ENCODE measurements around the gene MAPKAPK2. TPM values are rescaled to one million over a fixed set of nuclear protein-coding genes. Genes with fewer than 3 reads are reported as not detected.

The MAPKAPK2 gene
- total and polyA plus RNA-seq, 2 donors: 36.4 to 72.3 TPM

- Histone ChIP-seq H3K36me3 (ENCODE audit: control insufficient read depth in 2 of 2, insufficient read depth in 2 of 2, low read length in 1 of 2) (peaks cover 0 to 1% of the 10 kb centered on the region in 2 donors), H3K27me3 (ENCODE audit: control insufficient read depth in 2 of 2, insufficient read depth in 1 of 2, low read length in 1 of 2) (peaks cover 0 to 2% of the 10 kb centered on the region in 2 donors), H3K4me1 (ENCODE audit: control insufficient read depth in 2 of 2, insufficient read depth in 2 of 2, low read length in 2 of 2) (peaks cover 21 to 37% of the 10 kb centered on the region in 2 donors), H3K4me3 (ENCODE audit: low read length in 2 of 2) (peak overlapping the region in 1 of 2 donors; percentile 95), H3K27ac (ENCODE audit: low read depth in 1 of 2, low read length in 1 of 2) (no peak overlapping the region), H3K9me3 (ENCODE audit: control insufficient read depth in 2 of 2, insufficient read depth in 1 of 2, low read length in 1 of 2) (peaks cover 0 to 2% of the 10 kb centered on the region in 2 donors)
- DNase-seq (ENCODE audit: low read depth in 6 of 9, low spot score in 9 of 9): no peak
- WGBS: 77% methylated on average over 8 of the region's 8 CpGs
These were observed 702 bp upstream of the MAPKAPK2 start for GRCh38 chr1:206684003-206684402.

- peaks cover 20 to 33% of the 10 kb centered on the region in 2 donors for H3K4me1 ChIP-seq (ENCODE audit: control insufficient read depth in 2 of 2, insufficient read depth in 2 of 2, low read length in 2 of 2)
- peaks cover 0 to 2% of the 10 kb centered on the region in 2 donors for H3K27me3 ChIP-seq (ENCODE audit: control insufficient read depth in 2 of 2, insufficient read depth in 1 of 2, low read length in 1 of 2)
- H3K36me3 ChIP-seq (ENCODE audit: control insufficient read depth in 2 of 2, insufficient read depth in 2 of 2, low read length in 1 of 2): peaks cover 3 to 7% of the 10 kb centered on the region in 2 donors
- H3K9me3 ChIP-seq (ENCODE audit: control insufficient read depth in 2 of 2, insufficient read depth in 1 of 2, low read length in 1 of 2): peaks cover 0 to 2% of the 10 kb centered on the region in 2 donors
- peak overlapping the region; percentile 74 to 95 for H3K4me3 ChIP-seq (ENCODE audit: low read length in 2 of 2)
- peak overlapping the region; percentile 67 to 92 for H3K27ac ChIP-seq (ENCODE audit: low read depth in 1 of 2, low read length in 1 of 2)
- under 1% methylated on average over 48 of the region's 48 CpGs for WGBS
- DNase-seq (ENCODE audit: low read depth in 6 of 9, low spot score in 9 of 9): peak in 2 of 9 donors; percentile 25 to 45
These were observed 646 bp downstream of the MAPKAPK2 start for GRCh38 chr1:206685334-206685768.

- Histone ChIP-seq H3K9me3 (ENCODE audit: control insufficient read depth in 2 of 2, insufficient read depth in 1 of 2, low read length in 1 of 2) (peaks cover 0 to 2% of the 10 kb centered on the region in 2 donors), H3K27me3 (ENCODE audit: control insufficient read depth in 2 of 2, insufficient read depth in 1 of 2, low read length in 1 of 2) (peaks cover 0 to 2% of the 10 kb centered on the region in 2 donors), H3K36me3 (ENCODE audit: control insufficient read depth in 2 of 2, insufficient read depth in 2 of 2, low read length in 1 of 2) (peaks cover 3 to 9% of the 10 kb centered on the region in 2 donors), H3K27ac (ENCODE audit: low read depth in 1 of 2, low read length in 1 of 2) (peak overlapping the region; percentile 67 to 92), H3K4me1 (ENCODE audit: control insufficient read depth in 2 of 2, insufficient read depth in 2 of 2, low read length in 2 of 2) (peaks cover 20 to 33% of the 10 kb centered on the region in 2 donors), H3K4me3 (ENCODE audit: low read length in 2 of 2) (peak overlapping the region; percentile 74 to 95)
- under 1% methylated on average over 48 of the region's 48 CpGs for WGBS
- peak in 2 of 9 donors; percentile 28 to 52 for DNase-seq (ENCODE audit: low read depth in 6 of 9, low spot score in 9 of 9)
These were observed 1.2 kb downstream of the MAPKAPK2 start for GRCh38 chr1:206685769-206686477.

- peak in 3 of 9 donors; percentile 26 to 68 (median 40) for DNase-seq (ENCODE audit: low read depth in 6 of 9, low spot score in 9 of 9)
- peak overlapping the region; percentile 74 to 95 for H3K4me3 ChIP-seq (ENCODE audit: low read length in 2 of 2)
- peak overlapping the region; percentile 67 to 92 for H3K27ac ChIP-seq (ENCODE audit: low read depth in 1 of 2, low read length in 1 of 2)
- H3K4me1 ChIP-seq (ENCODE audit: control insufficient read depth in 2 of 2, insufficient read depth in 2 of 2, low read length in 2 of 2): peaks cover 20 to 36% of the 10 kb centered on the region in 2 donors
- peaks cover 3 to 12% of the 10 kb centered on the region in 2 donors for H3K36me3 ChIP-seq (ENCODE audit: control insufficient read depth in 2 of 2, insufficient read depth in 2 of 2, low read length in 1 of 2)
- H3K9me3 ChIP-seq (ENCODE audit: control insufficient read depth in 2 of 2, insufficient read depth in 1 of 2, low read length in 1 of 2): peaks cover 0 to 2% of the 10 kb centered on the region in 2 donors
- WGBS: 3% methylated on average over 8 of the region's 8 CpGs
- H3K27me3 ChIP-seq (ENCODE audit: control insufficient read depth in 2 of 2, insufficient read depth in 1 of 2, low read length in 1 of 2): peaks cover 0 to 2% of the 10 kb centered on the region in 2 donors
These were observed 2.0 kb downstream of the MAPKAPK2 start for GRCh38 chr1:206686478-206687249.

GRCh38 chr1:206687251-206687914 is 2.7 kb downstream of the MAPKAPK2 start:
- Histone ChIP-seq H3K27ac (ENCODE audit: low read depth in 1 of 2, low read length in 1 of 2) (peak overlapping the region in 1 of 2 donors; percentile 67), H3K4me3 (ENCODE audit: low read length in 2 of 2) (peak overlapping the region; percentile 74 to 95), H3K4me1 (ENCODE audit: control insufficient read depth in 2 of 2, insufficient read depth in 2 of 2, low read length in 2 of 2) (peaks cover 22 to 43% of the 10 kb centered on the region in 2 donors), H3K27me3 (ENCODE audit: control insufficient read depth in 2 of 2, insufficient read depth in 1 of 2, low read length in 1 of 2) (peaks cover 0 to 2% of the 10 kb centered on the region in 2 donors), H3K36me3 (ENCODE audit: control insufficient read depth in 2 of 2, insufficient read depth in 2 of 2, low read length in 1 of 2) (peaks cover 3 to 12% of the 10 kb centered on the region in 2 donors), H3K9me3 (ENCODE audit: control insufficient read depth in 2 of 2, insufficient read depth in 1 of 2, low read length in 1 of 2) (peaks cover 0 to 2% of the 10 kb centered on the region in 2 donors)
- no peak for DNase-seq (ENCODE audit: low read depth in 6 of 9, low spot score in 9 of 9)
- WGBS: 79% methylated on average over 7 of the region's 7 CpGs

GRCh38 chr1:206687915-206688442 is 3.3 kb downstream of the MAPKAPK2 start:
- H3K27me3 ChIP-seq (ENCODE audit: control insufficient read depth in 2 of 2, insufficient read depth in 1 of 2, low read length in 1 of 2): peaks cover 0 to 2% of the 10 kb centered on the region in 2 donors
- H3K4me3 ChIP-seq (ENCODE audit: low read length in 2 of 2): no peak overlapping the region
- peaks cover 0 to 2% of the 10 kb centered on the region in 2 donors for H3K9me3 ChIP-seq (ENCODE audit: control insufficient read depth in 2 of 2, insufficient read depth in 1 of 2, low read length in 1 of 2)
- H3K36me3 ChIP-seq (ENCODE audit: control insufficient read depth in 2 of 2, insufficient read depth in 2 of 2, low read length in 1 of 2): peaks cover 4 to 12% of the 10 kb centered on the region in 2 donors
- H3K4me1 ChIP-seq (ENCODE audit: control insufficient read depth in 2 of 2, insufficient read depth in 2 of 2, low read length in 2 of 2): peaks cover 22 to 47% of the 10 kb centered on the region in 2 donors
- 90% methylated on average over 2 of the region's 2 CpGs for WGBS
- no peak for DNase-seq (ENCODE audit: low read depth in 6 of 9, low spot score in 9 of 9)
- no peak overlapping the region for H3K27ac ChIP-seq (ENCODE audit: low read depth in 1 of 2, low read length in 1 of 2)

GRCh38 chr1:206690516-206690915 is 5.8 kb downstream of the MAPKAPK2 start:
- Histone ChIP-seq H3K4me1 (ENCODE audit: control insufficient read depth in 2 of 2, insufficient read depth in 2 of 2, low read length in 2 of 2) (peaks cover 19 to 48% of the 10 kb centered on the region in 2 donors), H3K27ac (ENCODE audit: low read depth in 1 of 2, low read length in 1 of 2) (no peak overlapping the region), H3K27me3 (ENCODE audit: control insufficient read depth in 2 of 2, insufficient read depth in 1 of 2, low read length in 1 of 2) (no peaks in the 10 kb centered on the region), H3K4me3 (ENCODE audit: low read length in 2 of 2) (no peak overlapping the region), H3K9me3 (ENCODE audit: control insufficient read depth in 2 of 2, insufficient read depth in 1 of 2, low read length in 1 of 2) (peaks cover 0 to 2% of the 10 kb centered on the region in 2 donors), H3K36me3 (ENCODE audit: control insufficient read depth in 2 of 2, insufficient read depth in 2 of 2, low read length in 1 of 2) (peaks cover 12 to 20% of the 10 kb centered on the region in 2 donors)
- WGBS: 95% methylated on average over 2 of the region's 2 CpGs
- DNase-seq (ENCODE audit: low read depth in 6 of 9, low spot score in 9 of 9): no peak

- H3K4me3 ChIP-seq (ENCODE audit: low read length in 2 of 2): no peak overlapping the region
- peaks cover 19 to 48% of the 10 kb centered on the region in 2 donors for H3K4me1 ChIP-seq (ENCODE audit: control insufficient read depth in 2 of 2, insufficient read depth in 2 of 2, low read length in 2 of 2)
- H3K27ac ChIP-seq (ENCODE audit: low read depth in 1 of 2, low read length in 1 of 2): no peak overlapping the region
- H3K36me3 ChIP-seq (ENCODE audit: control insufficient read depth in 2 of 2, insufficient read depth in 2 of 2, low read length in 1 of 2): peaks cover 19 to 20% of the 10 kb centered on the region in 2 donors
- H3K9me3 ChIP-seq (ENCODE audit: control insufficient read depth in 2 of 2, insufficient read depth in 1 of 2, low read length in 1 of 2): peaks cover 0 to 2% of the 10 kb centered on the region in 2 donors
- no peak for DNase-seq (ENCODE audit: low read depth in 6 of 9, low spot score in 9 of 9)
- no peaks in the 10 kb centered on the region for H3K27me3 ChIP-seq (ENCODE audit: control insufficient read depth in 2 of 2, insufficient read depth in 1 of 2, low read length in 1 of 2)
- 97% methylated on average over 8 of the region's 8 CpGs for WGBS
These were observed 6.9 kb downstream of the MAPKAPK2 start for GRCh38 chr1:206691604-206692003.

Data from thymus (tissue), 11 donors.